Activated naive CD8-positive, alpha-beta T cell treated with anti-CD3 and anti-CD28 coated beads, Interleukin-2, amount 50 U/mL, for 24 hours (primary cell): ENCODE data around the gene LMNA.
"Not testable (repeated sequence)": the region's sequence is repeated elsewhere in the genome, so short reads cannot be mapped to it uniquely, and the experiment has no call there.

Experiments used
- ATAC-seq: fragments of 150-1000 bp; cut with Tn5 transposase; one replicate; pipeline ENCODE4 v1.10.0; 2021
- DNase-seq: peaks from one replicate; pipeline ENCODE4 v3.0.0; 2021
- H3K27ac Mint-ChIP-seq: one replicate; pipeline ENCODE4 v1.8.0; 2021; ENCODE audit warnings: mild to moderate bottlenecking, mixed read lengths
- H3K27me3 Mint-ChIP-seq: one replicate; pipeline ENCODE4 v1.8.0; 2021; ENCODE audit warnings: mixed read lengths
- H3K36me3 Mint-ChIP-seq: one replicate; pipeline ENCODE4 v1.8.0; 2021; ENCODE audit warnings: low read depth, mixed read lengths
- H3K4me1 Mint-ChIP-seq: one replicate; pipeline ENCODE4 v1.8.0; 2021; ENCODE audit warnings: mixed read lengths
- H3K4me3 Mint-ChIP-seq: one replicate; pipeline ENCODE4 v1.8.0; 2021; ENCODE audit warnings: mild to moderate bottlenecking, moderate library complexity, mixed read lengths
- H3K9me3 Mint-ChIP-seq: one replicate; pipeline ENCODE4 v1.8.0; 2021; ENCODE audit warnings: mixed read lengths

LMNA gene

GRCh38 chr1:156119503-156120209 is 5.1 kb downstream of the LMNA start:
- H3K4me1 Mint-ChIP-seq = peaks cover 63% of the 10 kb centered on the region
- DNase-seq (no peak), ATAC-seq (no peak)
- H3K27me3 Mint-ChIP-seq = peaks cover 16% of the 10 kb centered on the region
- peak overlapping the region; percentile 93 for H3K4me3 Mint-ChIP-seq
- no peak overlapping the region for H3K27ac Mint-ChIP-seq
- no peaks in the 10 kb centered on the region for H3K9me3 Mint-ChIP-seq
- peaks cover 36% of the 10 kb centered on the region for H3K36me3 Mint-ChIP-seq

GRCh38 chr1:156120318-156120717 is 5.8 kb downstream of the LMNA start:
- Mint-ChIP-seq H3K36me3 (peaks cover 34% of the 10 kb centered on the region), H3K9me3 (no peaks in the 10 kb centered on the region), H3K27ac (no peak overlapping the region), H3K27me3 (peaks cover 11% of the 10 kb centered on the region), H3K4me1 (peaks cover 64% of the 10 kb centered on the region), H3K4me3 (peak overlapping the region; percentile 48)
- no peak for ATAC-seq
- DNase-seq = no peak

GRCh38 chr1:156121005-156121404 is 6.5 kb downstream of the LMNA start:
- peaks cover 33% of the 10 kb centered on the region for H3K36me3 Mint-ChIP-seq
- not testable (repeated sequence) for H3K27ac Mint-ChIP-seq, DNase-seq, H3K27me3 Mint-ChIP-seq, H3K9me3 Mint-ChIP-seq, ATAC-seq, H3K4me3 Mint-ChIP-seq
- peaks cover 66% of the 10 kb centered on the region for H3K4me1 Mint-ChIP-seq

GRCh38 chr1:156121457-156121856 is 6.9 kb downstream of the LMNA start:
- Mint-ChIP-seq H3K9me3 (no peaks in the 10 kb centered on the region), H3K36me3 (peaks cover 28% of the 10 kb centered on the region), H3K4me1 (peaks cover 68% of the 10 kb centered on the region), H3K27ac (no peak overlapping the region), H3K27me3 (peaks cover 6% of the 10 kb centered on the region), H3K4me3 (no peak overlapping the region)
- DNase-seq = no peak
- no peak for ATAC-seq

- peaks cover 25% of the 10 kb centered on the region for H3K36me3 Mint-ChIP-seq
- no peak overlapping the region for H3K27ac Mint-ChIP-seq
- H3K4me3 Mint-ChIP-seq = no peak overlapping the region
- peaks cover 72% of the 10 kb centered on the region for H3K4me1 Mint-ChIP-seq
- ATAC-seq (no peak), DNase-seq (no peak)
- H3K9me3 Mint-ChIP-seq = no peaks in the 10 kb centered on the region
- peaks cover 6% of the 10 kb centered on the region for H3K27me3 Mint-ChIP-seq
Observed at GRCh38 chr1:156122086-156122485, 7.6 kb downstream of the LMNA start.

- ATAC-seq = no peak
- H3K27ac Mint-ChIP-seq = peak overlapping the region; percentile 79
- H3K27me3 Mint-ChIP-seq = peaks cover 8% of the 10 kb centered on the region
- no peak for DNase-seq
- no peaks in the 10 kb centered on the region for H3K9me3 Mint-ChIP-seq
- peak overlapping the region; percentile 48 for H3K4me3 Mint-ChIP-seq
- H3K4me1 Mint-ChIP-seq = peaks cover 78% of the 10 kb centered on the region
- H3K36me3 Mint-ChIP-seq = peaks cover 25% of the 10 kb centered on the region
Observed at GRCh38 chr1:156122519-156123355, 8.2 kb downstream of the LMNA start.

GRCh38 chr1:156123356-156124196 is 9.1 kb downstream of the LMNA start:
- ATAC-seq (peak; percentile 13), DNase-seq (peak; percentile 71)
- H3K36me3 Mint-ChIP-seq = peaks cover 21% of the 10 kb centered on the region

GRCh38 chr1:156124557-156125483 is 10.3 kb downstream of the LMNA start:
- ATAC-seq = peak; percentile 26
- DNase-seq = peak; percentile 60
- Mint-ChIP-seq H3K9me3 (no peaks in the 10 kb centered on the region), H3K27me3 (peaks cover 5% of the 10 kb centered on the region), H3K36me3 (peaks cover 20% of the 10 kb centered on the region), H3K4me3 (peak overlapping the region; percentile 61), H3K4me1 (peaks cover 84% of the 10 kb centered on the region), H3K27ac (peak overlapping the region; percentile 79)

More at GRCh38 chr1:156123356-156124196, 9.1 kb downstream of the LMNA start:
- Mint-ChIP-seq H3K9me3 (no peaks in the 10 kb centered on the region), H3K27ac (peak overlapping the region; percentile 79), H3K4me3 (peak overlapping the region; percentile 48), H3K27me3 (peaks cover 6% of the 10 kb centered on the region), H3K4me1 (peaks cover 81% of the 10 kb centered on the region)

- DNase-seq, H3K9me3 Mint-ChIP-seq, ATAC-seq, H3K27me3 Mint-ChIP-seq: not testable (repeated sequence)
- peaks cover 18% of the 10 kb centered on the region for H3K36me3 Mint-ChIP-seq
- H3K4me3 Mint-ChIP-seq = peak overlapping the region; percentile 61
- H3K4me1 Mint-ChIP-seq = peaks cover 84% of the 10 kb centered on the region
- H3K27ac Mint-ChIP-seq = peak overlapping the region; percentile 79
Observed at GRCh38 chr1:156125544-156125943, 11.0 kb downstream of the LMNA start.

GRCh38 chr1:156126043-156126629 is 11.6 kb downstream of the LMNA start:
- DNase-seq (peak; percentile 74), ATAC-seq (peak; percentile 44)
- peak overlapping the region; percentile 92 for H3K27ac Mint-ChIP-seq
- no peaks in the 10 kb centered on the region for H3K9me3 Mint-ChIP-seq
- peaks cover 82% of the 10 kb centered on the region for H3K4me1 Mint-ChIP-seq
- peaks cover 5% of the 10 kb centered on the region for H3K27me3 Mint-ChIP-seq
- H3K36me3 Mint-ChIP-seq = peaks cover 20% of the 10 kb centered on the region
- peak overlapping the region; percentile 67 for H3K4me3 Mint-ChIP-seq

GRCh38 chr1:156126630-156127534 is 12.4 kb downstream of the LMNA start:
- H3K36me3 Mint-ChIP-seq = peaks cover 22% of the 10 kb centered on the region

GRCh38 chr1:156128308-156128653 is 13.8 kb downstream of the LMNA start:
- Mint-ChIP-seq H3K36me3 (peaks cover 18% of the 10 kb centered on the region), H3K9me3 (no peaks in the 10 kb centered on the region), H3K27ac (no peak overlapping the region), H3K27me3 (peaks cover 5% of the 10 kb centered on the region), H3K4me3 (no peak overlapping the region), H3K4me1 (peaks cover 70% of the 10 kb centered on the region)
- no peak for DNase-seq
- no peak for ATAC-seq

More at GRCh38 chr1:156126630-156127534, 12.4 kb downstream of the LMNA start:
- ATAC-seq (peak; percentile 82), DNase-seq (peak; percentile 82)
- H3K9me3 Mint-ChIP-seq = no peaks in the 10 kb centered on the region
- peaks cover 80% of the 10 kb centered on the region for H3K4me1 Mint-ChIP-seq
- peaks cover 5% of the 10 kb centered on the region for H3K27me3 Mint-ChIP-seq
- peak overlapping the region; percentile 67 for H3K4me3 Mint-ChIP-seq
- H3K27ac Mint-ChIP-seq = peak overlapping the region; percentile 92
